ENCODE results near the gene GPS1. TPM values are rescaled to one million over a fixed set of nuclear protein-coding genes. Genes with fewer than 3 reads are reported as not detected.
"Not testable (repeated sequence)": the region's sequence is repeated elsewhere in the genome, so short reads cannot be mapped to it uniquely, and the experiment has no call there.

Gene GPS1
- total and polyA plus RNA-seq, 2 experiments from 2014 or later = 136 to 242 TPM

GRCh38 chr17:82037889-82038195 lies 13.9 kb upstream of the GPS1 start (continued):
- TF ChIP-seq ZNF462 (CRISPR knock-in tag; IDR thresholded peaks at IDR 0.05) = no peak
- TF ChIP-seq ZNF114 (CRISPR knock-in tag; IDR thresholded peaks at IDR 0.05) = no peak
- TF ChIP-seq ZNF331 (CRISPR knock-in tag; IDR thresholded peaks at IDR 0.05; ENCODE audit: low read depth) = no peak
- no peak for TF ChIP-seq EZH2 (IDR thresholded peaks at IDR 0.05; ENCODE audit: low read depth, unreplicated experiment)
- TF ChIP-seq STAT1 (IDR thresholded peaks at IDR 0.05; ENCODE audit: unreplicated experiment) = no peak
- TF ChIP-seq REST (IDR thresholded peaks at IDR 0.05; ENCODE audit: unreplicated experiment) = no peak
- no peak for TF ChIP-seq POLR2AphosphoS5 (IDR thresholded peaks at IDR 0.05; ENCODE audit: low read depth)
- TF ChIP-seq, protein P1, sequence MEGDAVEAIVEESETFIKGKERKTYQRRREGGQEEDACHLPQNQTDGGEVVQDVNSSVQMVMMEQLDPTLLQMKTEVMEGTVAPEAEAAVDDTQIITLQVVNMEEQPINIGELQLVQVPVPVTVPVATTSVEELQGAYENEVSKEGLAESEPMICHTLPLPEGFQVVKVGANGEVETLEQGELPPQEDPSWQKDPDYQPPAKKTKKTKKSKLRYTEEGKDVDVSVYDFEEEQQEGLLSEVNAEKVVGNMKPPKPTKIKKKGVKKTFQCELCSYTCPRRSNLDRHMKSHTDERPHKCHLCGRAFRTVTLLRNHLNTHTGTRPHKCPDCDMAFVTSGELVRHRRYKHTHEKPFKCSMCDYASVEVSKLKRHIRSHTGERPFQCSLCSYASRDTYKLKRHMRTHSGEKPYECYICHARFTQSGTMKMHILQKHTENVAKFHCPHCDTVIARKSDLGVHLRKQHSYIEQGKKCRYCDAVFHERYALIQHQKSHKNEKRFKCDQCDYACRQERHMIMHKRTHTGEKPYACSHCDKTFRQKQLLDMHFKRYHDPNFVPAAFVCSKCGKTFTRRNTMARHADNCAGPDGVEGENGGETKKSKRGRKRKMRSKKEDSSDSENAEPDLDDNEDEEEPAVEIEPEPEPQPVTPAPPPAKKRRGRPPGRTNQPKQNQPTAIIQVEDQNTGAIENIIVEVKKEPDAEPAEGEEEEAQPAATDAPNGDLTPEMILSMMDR (conservative IDR thresholded peaks at IDR 0.05; ENCODE audit: low read depth in 2 of 2) = no peak
- no peak for TF ChIP-seq EZH2phosphoT487 (IDR thresholded peaks at IDR 0.05; ENCODE audit: unreplicated experiment)
- TF ChIP-seq NANOG (IDR thresholded peaks at IDR 0.05; ENCODE audit: borderline replicate concordance) = no peak
- TF ChIP-seq CREB1 (CRISPR knock-in tag; IDR thresholded peaks at IDR 0.05; ENCODE audit: low read depth) = no peak

- H3K27ac ChIP-seq (ENCODE audit: low read depth); H3K4me3 ChIP-seq; H3K79me2 ChIP-seq (replicated peaks; ENCODE audit: insufficient read depth); H3K9me3 Mint-ChIP-seq; H3K4me2 ChIP-seq; H3K4me1 ChIP-seq (ENCODE audit: insufficient read depth); H2AFZ ChIP-seq; H3K9me2 ChIP-seq (ENCODE audit: insufficient read depth); H4K20me1 ChIP-seq (replicated peaks; ENCODE audit: insufficient read depth); H3K36me3 Mint-ChIP-seq (ENCODE audit: low read depth); ATAC-seq; H3K36me3 ChIP-seq (ENCODE audit: insufficient read depth); H3K27ac Mint-ChIP-seq; H3K4me3 Mint-ChIP-seq; H3K27me3 ChIP-seq (ENCODE audit: insufficient read depth); DNase-seq (ENCODE audit: low spot score): not testable (repeated sequence)
- Mint-ChIP-seq H3K27me3 (ENCODE audit: insufficient read depth, low read depth, poor library complexity) (peaks cover 16% of the 10 kb centered on the region), H3K4me1 (peaks cover 34% of the 10 kb centered on the region)
- peaks cover 11% of the 10 kb centered on the region for H3F3A ChIP-seq (replicated peaks; ENCODE audit: low read depth)
These were observed 12.8 kb upstream of the GPS1 start for GRCh38 chr17:82038796-82039409.
